ENCODE results near the gene CD74. TPM values are rescaled to one million over a fixed set of nuclear protein-coding genes. Genes with fewer than 3 reads are reported as not detected.

Gene CD74
- total RNA-seq, 1 donor from 2014 or later: 251 TPM

GRCh38 chr5:150402229-150402773 is 10.4 kb downstream of the CD74 start:
- TF ChIP-seq CTCF (IDR thresholded peaks at IDR 0.05; ENCODE audit: borderline replicate concordance): no peak
- H3K36me3 ChIP-seq: peaks cover 52% of the 10 kb centered on the region
- no peaks in the 10 kb centered on the region for H3K27me3 ChIP-seq (ENCODE audit: low read depth)
- DNase-seq: no peak
- H3K27ac ChIP-seq (replicated peaks): no peak overlapping the region
- peaks cover 15% of the 10 kb centered on the region for H3K4me1 ChIP-seq
- intact Hi-C loops (cut with micrococcal nuclease): no loop called here
- no peak overlapping the region for H3K4me3 ChIP-seq
- H3K9me3 ChIP-seq (replicated peaks): no peaks in the 10 kb centered on the region

GRCh38 chr5:150401376-150402228 is 11.1 kb downstream of the CD74 start:
- Histone ChIP-seq H3K4me1 (peaks cover 9% of the 10 kb centered on the region), H3K27ac (replicated peaks) (no peak overlapping the region), H3K9me3 (replicated peaks) (no peaks in the 10 kb centered on the region), H3K36me3 (peaks cover 59% of the 10 kb centered on the region), H3K27me3 (ENCODE audit: low read depth) (no peaks in the 10 kb centered on the region), H3K4me3 (no peak overlapping the region)
- no peak for TF ChIP-seq CTCF (IDR thresholded peaks at IDR 0.05; ENCODE audit: borderline replicate concordance)
- intact Hi-C loops (cut with micrococcal nuclease): no loop called here
- DNase-seq: no peak

GRCh38 chr5:150401076-150401375 is 11.7 kb downstream of the CD74 start:
- Histone ChIP-seq H3K9me3 (replicated peaks) (no peaks in the 10 kb centered on the region), H3K36me3 (peaks cover 64% of the 10 kb centered on the region), H3K27ac (replicated peaks) (no peak overlapping the region), H3K4me3 (no peak overlapping the region), H3K27me3 (ENCODE audit: low read depth) (no peaks in the 10 kb centered on the region), H3K4me1 (peaks cover 9% of the 10 kb centered on the region)
- no peak for TF ChIP-seq CTCF (IDR thresholded peaks at IDR 0.05; ENCODE audit: borderline replicate concordance)
- intact Hi-C loops (cut with micrococcal nuclease): no loop called here
- DNase-seq: no peak

- no peak for DNase-seq
- peaks cover 70% of the 10 kb centered on the region for H3K36me3 ChIP-seq
- intact Hi-C loops (cut with micrococcal nuclease): no loop called here
Measured at GRCh38 chr5:150400316-150401075, 12.2 kb downstream of the CD74 start.

More at GRCh38 chr5:150400316-150401075, 12.2 kb downstream of the CD74 start:
- TF ChIP-seq CTCF (IDR thresholded peaks at IDR 0.05; ENCODE audit: borderline replicate concordance): no peak
- Histone ChIP-seq H3K4me1 (peaks cover 9% of the 10 kb centered on the region), H3K27ac (replicated peaks) (no peak overlapping the region), H3K9me3 (replicated peaks) (no peaks in the 10 kb centered on the region), H3K27me3 (ENCODE audit: low read depth) (no peaks in the 10 kb centered on the region), H3K4me3 (no peak overlapping the region)
